GM12865 (cell line): Measurements from ENCODE around the gene RSBN1.

ENCODE experiments used
- DNase-seq: peaks from one replicate; pipeline ENCODE4 v3.0.0; 2010; ENCODE audit warnings: low read depth
- H3K4me3 ChIP-seq: 2 replicates; pipeline ENCODE4 v1.5.1; 2011; ENCODE audit warnings: mild to moderate bottlenecking, low read depth, low read length, control low read depth
- TF ChIP-seq, protein P1 (sequence below): IDR thresholded peaks from 2 replicates; pipeline ENCODE4 v1.5.1; 2011; ENCODE audit warnings: low read length, control low read depth, low read depth, inconsistent platforms; ENCODE audit not compliant: insufficient read depth; ENCODE audit errors: missing control alignments

RSBN1 gene

DNA sequence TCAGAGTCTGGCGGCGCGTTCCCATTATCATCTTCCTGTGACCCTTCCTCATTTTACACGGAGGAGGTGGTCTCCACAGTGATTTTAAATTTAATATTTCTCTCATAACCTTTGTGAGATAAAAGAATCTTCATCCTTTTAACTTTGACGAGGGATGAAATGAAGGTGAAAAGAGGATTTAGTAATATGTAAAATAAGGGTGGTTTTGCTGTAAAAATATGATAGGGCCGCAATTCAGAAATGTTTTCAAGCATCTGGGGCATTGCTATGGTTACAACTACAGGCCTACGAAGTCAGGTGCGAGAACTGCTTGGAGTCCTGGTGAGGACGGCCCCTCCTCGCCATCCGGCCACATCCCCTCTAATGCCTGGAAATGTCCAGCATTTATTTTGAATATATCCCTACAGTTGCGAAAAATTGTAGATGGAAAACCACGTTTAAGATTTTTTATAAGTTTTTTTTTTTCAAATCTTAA is 422 bp upstream of the RSBN1 start:
- no peak for DNase-seq
- peak overlapping the region; percentile 72 for H3K4me3 ChIP-seq
- TF ChIP-seq, protein P1, sequence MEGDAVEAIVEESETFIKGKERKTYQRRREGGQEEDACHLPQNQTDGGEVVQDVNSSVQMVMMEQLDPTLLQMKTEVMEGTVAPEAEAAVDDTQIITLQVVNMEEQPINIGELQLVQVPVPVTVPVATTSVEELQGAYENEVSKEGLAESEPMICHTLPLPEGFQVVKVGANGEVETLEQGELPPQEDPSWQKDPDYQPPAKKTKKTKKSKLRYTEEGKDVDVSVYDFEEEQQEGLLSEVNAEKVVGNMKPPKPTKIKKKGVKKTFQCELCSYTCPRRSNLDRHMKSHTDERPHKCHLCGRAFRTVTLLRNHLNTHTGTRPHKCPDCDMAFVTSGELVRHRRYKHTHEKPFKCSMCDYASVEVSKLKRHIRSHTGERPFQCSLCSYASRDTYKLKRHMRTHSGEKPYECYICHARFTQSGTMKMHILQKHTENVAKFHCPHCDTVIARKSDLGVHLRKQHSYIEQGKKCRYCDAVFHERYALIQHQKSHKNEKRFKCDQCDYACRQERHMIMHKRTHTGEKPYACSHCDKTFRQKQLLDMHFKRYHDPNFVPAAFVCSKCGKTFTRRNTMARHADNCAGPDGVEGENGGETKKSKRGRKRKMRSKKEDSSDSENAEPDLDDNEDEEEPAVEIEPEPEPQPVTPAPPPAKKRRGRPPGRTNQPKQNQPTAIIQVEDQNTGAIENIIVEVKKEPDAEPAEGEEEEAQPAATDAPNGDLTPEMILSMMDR, result no peak

DNA sequence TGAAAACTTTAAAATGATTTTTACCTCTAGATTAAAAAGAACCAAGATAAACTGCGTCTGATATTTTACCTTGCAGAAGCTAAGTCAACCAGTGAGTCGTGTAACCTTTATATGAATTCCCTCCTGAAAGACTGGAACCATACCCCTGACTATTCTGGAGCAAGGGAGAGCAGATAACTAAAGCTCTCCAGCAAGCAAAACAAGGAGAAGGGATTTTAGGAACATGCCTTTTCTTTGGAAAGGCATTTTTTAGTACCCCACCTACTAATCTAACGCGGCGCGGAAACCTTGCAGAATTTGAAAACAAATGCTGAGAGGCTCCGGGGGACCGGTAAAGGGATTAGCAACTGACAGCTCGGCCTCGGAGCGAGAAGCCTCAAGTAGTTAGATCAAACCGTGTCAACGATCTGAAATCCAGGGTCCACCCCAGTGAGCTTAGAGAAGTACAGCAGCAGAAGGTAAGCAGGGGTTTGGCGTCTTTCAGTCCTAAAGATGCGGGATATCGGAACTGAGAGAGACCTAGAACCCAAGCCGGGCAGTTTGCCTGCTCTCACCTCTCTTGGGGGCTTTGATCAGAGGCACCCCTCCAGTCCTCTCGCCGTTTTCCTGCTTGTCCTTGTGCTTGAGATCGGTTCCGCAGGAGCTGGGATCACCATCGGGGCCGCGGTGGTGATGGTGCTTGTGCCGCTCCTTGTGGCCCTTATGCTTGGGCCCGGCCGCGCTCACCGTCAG is 954 bp downstream of the RSBN1 start:
- peak; percentile 45 for DNase-seq

DNA sequence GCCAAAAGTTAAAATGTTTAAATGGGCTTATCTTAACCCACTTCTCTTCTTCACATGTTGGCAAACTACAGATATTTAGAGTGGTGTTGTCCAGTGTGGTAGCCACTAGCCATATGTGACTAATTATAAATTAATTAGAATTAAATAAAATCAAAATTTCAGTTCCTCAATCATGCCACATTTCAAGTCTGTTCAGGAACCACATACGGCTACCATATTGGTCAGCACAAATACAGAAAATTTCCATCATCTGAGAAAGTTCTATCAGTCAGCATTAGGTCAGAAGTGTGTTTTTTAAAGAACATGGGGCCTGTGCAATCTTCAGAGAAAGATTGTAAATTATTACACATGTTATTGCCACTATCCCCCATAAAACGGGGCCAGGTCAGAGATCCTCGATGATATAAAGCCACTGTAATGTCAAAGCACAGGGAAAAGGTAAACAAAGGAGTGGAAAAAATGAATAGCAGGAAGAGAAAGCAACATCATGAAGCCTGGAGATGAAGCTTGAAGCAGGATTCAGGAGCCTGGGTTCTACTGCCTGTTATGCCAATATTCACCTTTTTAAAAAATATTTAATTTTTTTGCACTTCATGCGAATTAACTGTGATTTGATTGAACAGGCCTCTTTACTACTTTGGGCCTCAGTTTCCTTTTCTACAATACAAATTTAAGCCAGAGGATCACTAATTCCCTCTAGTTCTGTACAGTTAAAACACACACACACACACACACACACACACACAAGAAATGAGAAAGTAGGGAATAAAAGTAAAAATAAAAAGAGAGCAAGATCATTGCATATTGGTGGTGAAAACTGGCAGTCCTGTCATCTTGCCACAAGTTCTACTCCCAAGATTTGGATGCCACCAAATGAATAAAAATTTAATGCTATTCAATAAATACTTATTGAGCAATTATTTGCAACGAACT is 2.3 kb downstream of the RSBN1 start:
- no peak for DNase-seq
- peak overlapping the region; percentile 58 for H3K4me3 ChIP-seq
- TF ChIP-seq, protein P1, result no peak

More for the DNA sequence above, 954 bp downstream of the RSBN1 start:
- TF ChIP-seq, protein P1, result no peak
- H3K4me3 ChIP-seq, result peak overlapping the region; percentile 58

DNA sequence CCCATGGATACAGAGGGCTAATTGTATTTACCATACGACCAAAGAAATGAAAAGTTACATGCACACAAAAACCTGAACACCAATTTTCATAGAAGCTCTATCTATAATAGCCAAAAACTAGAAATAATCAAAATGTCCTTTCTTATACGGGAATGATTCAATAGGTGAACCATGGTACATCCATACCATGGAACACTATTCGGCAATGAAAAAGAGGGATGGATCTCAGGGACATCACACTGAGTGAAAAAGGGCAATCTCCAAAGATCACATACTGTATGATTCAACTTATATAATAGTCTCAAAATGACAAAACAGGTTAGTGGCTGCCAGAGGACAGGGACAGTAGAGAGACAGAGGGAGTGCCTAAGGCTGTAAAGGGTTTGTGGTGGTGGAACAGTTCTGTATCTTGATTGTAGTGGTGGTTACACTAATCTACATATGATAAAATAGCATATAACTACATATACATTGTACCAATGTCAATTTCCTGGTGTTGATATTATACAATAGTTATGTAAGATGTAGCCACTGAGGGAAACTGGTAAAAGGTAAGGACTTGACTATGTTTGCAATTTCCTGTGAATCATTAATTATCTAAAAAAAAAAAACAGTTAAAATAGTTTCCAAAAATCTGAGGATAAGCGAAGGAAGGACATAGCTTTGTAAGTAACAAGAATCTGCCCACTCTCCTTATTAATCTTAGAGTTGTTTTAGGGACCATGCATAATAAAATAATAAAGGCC is 3.7 kb downstream of the RSBN1 start:
- H3K4me3 ChIP-seq, result no peak overlapping the region
- DNase-seq, result no peak
- TF ChIP-seq, protein P1, result no peak

DNA sequence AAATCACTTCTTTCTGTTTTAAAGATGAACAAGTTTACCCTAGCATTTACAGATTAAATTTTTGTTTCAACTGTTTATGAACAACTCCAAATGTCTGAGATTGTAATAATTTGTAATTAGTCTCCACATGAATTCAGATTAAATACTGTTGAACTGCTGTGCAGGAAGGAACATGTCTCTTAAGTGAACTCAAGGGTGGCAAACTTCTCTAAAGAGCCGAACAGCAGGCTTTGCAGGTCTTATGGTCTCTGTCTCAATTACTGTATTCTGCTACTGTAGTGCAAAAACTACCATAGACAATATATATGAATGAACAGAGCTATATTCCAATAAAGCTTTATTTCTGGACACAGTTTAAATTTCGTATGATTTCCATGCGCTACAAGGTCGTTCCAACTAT is 6.6 kb downstream of the RSBN1 start:
- H3K4me3 ChIP-seq, result no peak overlapping the region
- TF ChIP-seq, protein P1, result no peak
- no peak for DNase-seq

DNA sequence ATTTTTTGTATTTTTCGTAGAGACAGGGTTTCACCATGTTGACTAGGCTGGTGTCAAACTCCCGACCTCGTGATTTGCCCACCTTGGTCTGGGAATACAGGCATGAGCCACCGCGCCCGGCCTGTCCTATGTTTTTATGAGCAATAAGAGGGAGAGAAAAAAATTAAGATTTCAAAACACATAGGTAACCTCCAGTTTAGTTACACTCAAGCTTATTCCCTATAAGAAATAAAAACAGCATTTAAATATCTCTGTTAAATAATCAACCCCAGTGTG is 7.1 kb downstream of the RSBN1 start:
- TF ChIP-seq, protein P1, result no peak
- no peak overlapping the region for H3K4me3 ChIP-seq
- DNase-seq, result no peak
